ENCODE results near the gene MEOX2.

GRCh38 chr7:15678653-15679052 lies 7.8 kb downstream of the MEOX2 start:
- TF ChIP-seq TARDBP (IDR thresholded peaks at IDR 0.05) (no peak), FOXM1 (IDR thresholded peaks at IDR 0.05; ENCODE audit: borderline replicate concordance) (no peak), SUZ12 (IDR thresholded peaks at IDR 0.05) (no peak), ELF4 (IDR thresholded peaks at IDR 0.05) (no peak), L3MBTL2 (conservative IDR thresholded peaks at IDR 0.05) (no peak), BHLHE40 (IDR thresholded peaks at IDR 0.05; ENCODE audit: borderline replicate concordance) (no peak), PKNOX1 (IDR thresholded peaks at IDR 0.05) (no peak), CTBP1 (IDR thresholded peaks at IDR 0.05; ENCODE audit: borderline replicate concordance) (no peak)

Measured in HEK293T (cell line).